Coronary artery (tissue), 2 donors: ENCODE results near the gene COPZ2.
"Not testable (repeated sequence)": the region's sequence is repeated elsewhere in the genome, so short reads cannot be mapped to it uniquely, and the experiment has no call there.

Experiments
- DNase-seq: peaks from one replicate; pipeline ENCODE4 v3.0.0-alpha.2; 2017; ENCODE audit warnings: low spot score
- H3K27ac ChIP-seq, 2 donors: fragments of 200-600 bp; sonication (generic); one replicate each; pipeline ENCODE4 v1.5.1; 2016 to 2019
- H3K4me3 ChIP-seq: fragments of 200-600 bp; sonication (generic); 2 replicates; pipeline ENCODE4 v1.5.1; 2016; ENCODE audit warnings: mild to moderate bottlenecking, moderate library complexity
- TF ChIP-seq, protein P1 (sequence below): fragments of 200-600 bp; sonication (generic); IDR thresholded peaks from one replicate; pipeline ENCODE4 v1.5.1; 2019; ENCODE audit warnings: antibody characterized with exemption

Gene COPZ2

DNA sequence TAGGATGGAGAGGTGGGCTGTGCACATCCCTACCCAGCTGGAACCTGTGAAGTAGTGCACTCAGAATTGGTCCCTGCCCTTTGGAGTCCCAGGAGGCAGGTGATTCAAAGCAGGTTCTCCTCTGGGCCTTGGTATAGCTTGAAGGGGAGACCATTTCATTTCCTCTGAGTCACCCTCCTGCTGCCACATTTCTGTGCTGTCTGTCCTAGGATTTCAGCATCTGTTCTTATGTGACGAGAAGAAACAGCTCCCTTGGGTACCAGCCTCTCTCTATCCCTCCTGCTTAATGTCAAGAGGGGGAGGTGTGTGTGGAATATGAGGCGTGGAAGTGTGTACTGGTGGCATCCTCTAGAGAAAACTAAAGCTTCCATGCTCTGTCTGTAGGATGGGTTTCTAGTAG is 5.6 kb upstream of the COPZ2 start:
- Histone ChIP-seq H3K27ac (no peak overlapping the region), H3K4me3 (no peak overlapping the region)
- no peak for DNase-seq
- TF ChIP-seq, protein P1, sequence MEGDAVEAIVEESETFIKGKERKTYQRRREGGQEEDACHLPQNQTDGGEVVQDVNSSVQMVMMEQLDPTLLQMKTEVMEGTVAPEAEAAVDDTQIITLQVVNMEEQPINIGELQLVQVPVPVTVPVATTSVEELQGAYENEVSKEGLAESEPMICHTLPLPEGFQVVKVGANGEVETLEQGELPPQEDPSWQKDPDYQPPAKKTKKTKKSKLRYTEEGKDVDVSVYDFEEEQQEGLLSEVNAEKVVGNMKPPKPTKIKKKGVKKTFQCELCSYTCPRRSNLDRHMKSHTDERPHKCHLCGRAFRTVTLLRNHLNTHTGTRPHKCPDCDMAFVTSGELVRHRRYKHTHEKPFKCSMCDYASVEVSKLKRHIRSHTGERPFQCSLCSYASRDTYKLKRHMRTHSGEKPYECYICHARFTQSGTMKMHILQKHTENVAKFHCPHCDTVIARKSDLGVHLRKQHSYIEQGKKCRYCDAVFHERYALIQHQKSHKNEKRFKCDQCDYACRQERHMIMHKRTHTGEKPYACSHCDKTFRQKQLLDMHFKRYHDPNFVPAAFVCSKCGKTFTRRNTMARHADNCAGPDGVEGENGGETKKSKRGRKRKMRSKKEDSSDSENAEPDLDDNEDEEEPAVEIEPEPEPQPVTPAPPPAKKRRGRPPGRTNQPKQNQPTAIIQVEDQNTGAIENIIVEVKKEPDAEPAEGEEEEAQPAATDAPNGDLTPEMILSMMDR, result no peak

DNA sequence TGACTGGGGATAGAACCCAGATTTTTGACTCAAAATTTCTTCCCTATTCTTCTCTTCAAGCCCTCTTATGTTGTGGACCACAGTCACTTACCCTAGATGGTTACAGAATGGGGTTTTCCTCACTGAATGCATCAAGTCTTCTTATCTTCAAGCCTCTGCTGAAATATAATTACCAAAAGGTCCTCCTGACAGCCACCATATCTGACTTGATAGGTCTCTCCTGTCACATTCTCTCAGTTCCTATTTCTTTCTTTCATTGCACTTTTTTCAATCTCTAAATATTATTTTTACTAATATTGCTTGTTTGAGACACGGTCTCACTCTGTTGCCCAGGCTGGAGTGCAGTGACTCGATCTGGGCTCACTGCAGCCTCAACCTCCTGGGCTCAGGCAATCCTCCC is 1.1 kb upstream of the COPZ2 start:
- DNase-seq, result no peak
- Histone ChIP-seq H3K27ac (no peak overlapping the region), H3K4me3 (no peak overlapping the region)
- TF ChIP-seq, protein P1, result no peak

DNA sequence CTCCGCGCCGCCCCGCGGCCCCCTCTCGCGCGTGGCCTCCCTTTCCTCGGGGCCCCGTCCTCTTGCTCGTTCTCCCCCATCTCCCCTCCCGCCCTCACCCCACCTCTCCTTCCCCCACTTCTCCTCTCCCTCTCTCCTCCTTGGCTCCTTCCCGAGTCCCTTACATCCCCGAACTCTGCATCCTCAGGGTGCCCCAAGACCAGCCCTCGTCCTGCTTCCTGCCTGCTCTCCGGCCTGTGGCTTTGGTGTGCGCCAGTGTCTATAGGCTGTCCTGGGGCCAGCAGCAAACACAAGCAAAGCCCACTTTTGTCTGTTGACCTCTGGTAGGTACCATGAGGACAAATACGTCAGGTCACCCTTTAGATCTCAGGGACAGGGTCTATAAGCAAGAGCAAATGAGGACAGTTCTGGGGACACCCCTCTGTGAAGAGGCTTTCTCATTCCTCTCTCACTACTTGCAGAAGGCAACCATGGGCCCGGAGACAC is 284 bp upstream of the COPZ2 start:
- TF ChIP-seq, protein P1, result no peak
- H3K4me3 ChIP-seq, result peak overlapping the region; percentile 81
- H3K27ac ChIP-seq, result peak overlapping the region in 1 of 2 donors; percentile 93
- no peak for DNase-seq

DNA sequence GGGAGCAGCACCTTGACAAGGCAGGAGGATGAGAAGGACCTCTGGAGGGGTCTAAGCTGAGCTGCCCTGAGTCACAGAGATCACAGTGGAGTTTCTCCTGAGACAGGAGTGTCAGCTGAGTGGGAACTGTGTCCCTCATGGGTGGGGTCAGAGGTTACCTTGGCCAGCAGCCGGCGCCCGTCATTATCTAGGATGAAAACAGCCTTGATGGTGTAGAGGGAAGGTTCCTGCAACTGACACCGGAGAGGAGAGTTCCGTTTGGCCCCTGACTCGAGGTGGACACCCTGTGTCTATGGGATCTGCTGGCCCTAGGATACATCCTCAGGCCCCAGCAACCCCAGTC is 933 bp downstream of the COPZ2 start:
- no peak for DNase-seq
- TF ChIP-seq, protein P1, result no peak
- Histone ChIP-seq H3K4me3 (peak overlapping the region; percentile 81), H3K27ac (peak overlapping the region in 1 of 2 donors; percentile 93)

- not testable (repeated sequence) for H3K27ac ChIP-seq, DNase-seq, H3K4me3 ChIP-seq
Observed at GRCh38 chr17:48034734-48035133, 2.9 kb downstream of the COPZ2 start.

GRCh38 chr17:48031966-48032365 is 5.6 kb downstream of the COPZ2 start:
- H3K4me3 ChIP-seq, result no peak overlapping the region
- no peak overlapping the region for H3K27ac ChIP-seq
- no peak for DNase-seq
- TF ChIP-seq, protein P1, result no peak

GRCh38 chr17:48030531-48030930 is 7.1 kb downstream of the COPZ2 start:
- Histone ChIP-seq H3K4me3 (no peak overlapping the region), H3K27ac (no peak overlapping the region)
- TF ChIP-seq, protein P1, result no peak
- no peak for DNase-seq

GRCh38 chr17:48028736-48029135 is 8.9 kb downstream of the COPZ2 start:
- no peak for DNase-seq
- Histone ChIP-seq H3K4me3 (no peak overlapping the region), H3K27ac (no peak overlapping the region)
- TF ChIP-seq, protein P1, result no peak
